GM23338 (cell line): ENCODE results near the gene BZW2. TPM values are rescaled to one million over a fixed set of nuclear protein-coding genes. Genes with fewer than 3 reads are reported as not detected.

Source experiments
- ATAC-seq: fragments of 200-7000 bp; cut with Tn5 transposase; 3 replicates; pipeline ENCODE4 v1.9.1; 2020
- DNase-seq: peaks from one replicate; pipeline ENCODE4 v3.0.0-alpha.2; 2015; ENCODE audit warnings: low spot score
- H2AFZ ChIP-seq: fragments of 200-600 bp; sonication (generic); 2 replicates; pipeline ENCODE4 v1.8.0; 2016; ENCODE audit warnings: antibody characterized with exemption, mild to moderate bottlenecking, moderate library complexity
- H3F3A ChIP-seq: fragments of 200-600 bp; sonication (generic); replicated peaks from 2 replicates; pipeline ENCODE4 v1.8.0; 2017; ENCODE audit warnings: antibody characterized with exemption, mixed run types, low read depth
- H3K27ac ChIP-seq: fragments of 200-600 bp; sonication (generic); 2 replicates; pipeline ENCODE4 v1.6.1; 2016; ENCODE audit warnings: low read depth
- H3K27me3 ChIP-seq: fragments of 200-600 bp; sonication (generic); 2 replicates; pipeline ENCODE4 v1.8.0; 2016; ENCODE audit warnings: mild to moderate bottlenecking, mixed run types, moderate library complexity; ENCODE audit not compliant: insufficient read depth
- H3K36me3 ChIP-seq: fragments of 200-600 bp; sonication (generic); 2 replicates; pipeline ENCODE4 v1.8.0; 2016; ENCODE audit warnings: mild to moderate bottlenecking; ENCODE audit not compliant: insufficient read depth
- H3K4me1 ChIP-seq: fragments of 200-600 bp; sonication (generic); 2 replicates; pipeline ENCODE4 v1.8.0; 2016; ENCODE audit warnings: mild to moderate bottlenecking, moderate library complexity; ENCODE audit not compliant: insufficient read depth
- H3K4me2 ChIP-seq: fragments of 200-600 bp; sonication (generic); 2 replicates; pipeline ENCODE4 v1.7.1; 2017; ENCODE audit warnings: mixed run types
- H3K4me3 ChIP-seq: fragments of 200-600 bp; sonication (generic); 2 replicates; pipeline ENCODE4 v1.6.1; 2016; ENCODE audit warnings: mixed run types
- H3K79me2 ChIP-seq: fragments of 200-600 bp; sonication (generic); replicated peaks from 2 replicates; pipeline ENCODE4 v1.8.0; 2017; ENCODE audit warnings: mild to moderate bottlenecking; ENCODE audit not compliant: insufficient read depth
- H3K9me2 ChIP-seq: fragments of 200-600 bp; sonication (generic); 2 replicates; pipeline ENCODE4 v1.8.0; 2017; ENCODE audit not compliant: insufficient read depth
- H4K20me1 ChIP-seq: fragments of 200-600 bp; sonication (generic); replicated peaks from 2 replicates; pipeline ENCODE4 v1.8.0; 2017; ENCODE audit warnings: mild to moderate bottlenecking; ENCODE audit not compliant: insufficient read depth
- H3K27ac Mint-ChIP-seq: 2 replicates; pipeline ENCODE4 v1.8.0; 2020; ENCODE audit warnings: inconsistent platforms, mild to moderate bottlenecking, moderate library complexity, mixed read lengths
- H3K27me3 Mint-ChIP-seq: 3 replicates; pipeline ENCODE4 v1.8.0; 2022; ENCODE audit warnings: low read depth, mild to moderate bottlenecking, moderate library complexity, mixed read lengths, inconsistent platforms; ENCODE audit not compliant: insufficient read depth, poor library complexity
- H3K36me3 Mint-ChIP-seq: 3 replicates; pipeline ENCODE4 v1.8.0; 2021; ENCODE audit warnings: low read depth, mild to moderate bottlenecking, inconsistent platforms, moderate library complexity, mixed read lengths
- H3K4me1 Mint-ChIP-seq: 3 replicates; pipeline ENCODE4 v1.8.0; 2020; ENCODE audit warnings: mild to moderate bottlenecking, inconsistent platforms, mixed read lengths
- H3K4me3 Mint-ChIP-seq: 3 replicates; pipeline ENCODE4 v1.8.0; 2021; ENCODE audit warnings: moderate library complexity, mild to moderate bottlenecking, inconsistent platforms, mixed read lengths
- H3K9me3 Mint-ChIP-seq: 3 replicates; pipeline ENCODE4 v1.8.0; 2020; ENCODE audit warnings: moderate library complexity, mild to moderate bottlenecking, inconsistent platforms, mixed read lengths
- CREB1 ChIP-seq: fragments of 250-450 bp; sonication (Bioruptor Pico); IDR thresholded peaks from 2 replicates; pipeline ENCODE4 v1.5.0; 2020; ENCODE audit warnings: low read depth, mild to moderate bottlenecking, moderate library complexity
- CTCF ChIP-seq, 2 experiments: fragments of 200-600 bp in 1 of 2; sonication (generic) in 1 of 2; conservative IDR thresholded peaks; 2 replicates each; pipeline versions ENCODE4 v1.5.1 to v1.6.1; 2016 to 2017; ENCODE audit warnings: antibody characterized with exemption in 2 of 2, low read depth in 2 of 2, mild to moderate bottlenecking in 2 of 2, moderate library complexity in 1 of 2
- ETS1 ChIP-seq: IDR thresholded peaks from 2 replicates; pipeline ENCODE4 v1.6.1; 2016; ENCODE audit warnings: antibody characterized with exemption
- EZH2 ChIP-seq: fragments of 200-600 bp; sonication (generic); IDR thresholded peaks from one replicate; pipeline ENCODE4 v1.8.0; 2017; ENCODE audit warnings: antibody characterized with exemption, mild to moderate bottlenecking, low read depth; ENCODE audit not compliant: unreplicated experiment
- EZH2phosphoT487 ChIP-seq: fragments of 200-600 bp; sonication (generic); IDR thresholded peaks from one replicate; pipeline ENCODE4 v1.8.1; 2018; ENCODE audit warnings: antibody characterized with exemption; ENCODE audit not compliant: unreplicated experiment
- JUNB ChIP-seq: IDR thresholded peaks from one replicate; pipeline ENCODE4 v1.6.1; 2016; ENCODE audit warnings: antibody characterized with exemption; ENCODE audit not compliant: unreplicated experiment
- NANOG ChIP-seq: IDR thresholded peaks from 2 replicates; pipeline ENCODE4 v1.6.1; 2016; ENCODE audit warnings: antibody characterized with exemption, borderline replicate concordance
- POLR2AphosphoS5 ChIP-seq: IDR thresholded peaks from 2 replicates; pipeline ENCODE4 v1.6.1; 2016; ENCODE audit warnings: antibody characterized with exemption, low read depth
- REST ChIP-seq: IDR thresholded peaks from one replicate; pipeline ENCODE4 v1.6.1; 2018; ENCODE audit warnings: antibody characterized with exemption; ENCODE audit not compliant: unreplicated experiment
- STAT1 ChIP-seq: IDR thresholded peaks from one replicate; pipeline ENCODE4 v1.6.1; 2016; ENCODE audit warnings: antibody characterized with exemption; ENCODE audit not compliant: unreplicated experiment
- ZNF114 ChIP-seq: fragments of 250-450 bp; sonication (Bioruptor Pico); IDR thresholded peaks from 2 replicates; pipeline ENCODE4 v1.5.0; 2020; ENCODE audit warnings: mild to moderate bottlenecking, moderate library complexity
- ZNF331 ChIP-seq: fragments of 250-450 bp; sonication (Bioruptor Pico); IDR thresholded peaks from 2 replicates; pipeline ENCODE4 v1.5.0; 2020; ENCODE audit warnings: low read depth, mild to moderate bottlenecking, moderate library complexity
- polyA plus RNA-seq: library from polyadenylated mRNA; unstranded; fragments of >200 nt; fragmentation: Nextera tagmentation; extraction: Ambion mirVana; gene quantifications from 2 replicates; pipeline ENCODE4 v1.2.1, GENCODE V29; 2016
- total RNA-seq: library from RNA; depleted of rRNA; stranded (reverse); fragments of >200 nt; shearing (Covaris generic); gene quantifications from 2 replicates; pipeline ENCODE4 v1.2.3, GENCODE V29; 2014

BZW2 gene
- total and polyA plus RNA-seq, 2 experiments from 2014 or later: 88.8 to 108 TPM

- ATAC-seq (peak; percentile 87), DNase-seq (no peak)
- H3K36me3 ChIP-seq: no peaks in the 10 kb centered on the region
- H3K79me2 ChIP-seq: no peaks in the 10 kb centered on the region
- peaks cover 17% of the 10 kb centered on the region for H3K4me1 Mint-ChIP-seq
- H3K27ac ChIP-seq: no peak overlapping the region
- no peaks in the 10 kb centered on the region for H3K27me3 Mint-ChIP-seq
- H3K4me1 ChIP-seq: peaks cover 9% of the 10 kb centered on the region
- no peaks in the 10 kb centered on the region for H3K36me3 Mint-ChIP-seq
- H2AFZ ChIP-seq: no peak overlapping the region
- H3K27ac Mint-ChIP-seq: no peak overlapping the region
- H4K20me1 ChIP-seq: no peaks in the 10 kb centered on the region
- H3K4me3 Mint-ChIP-seq: no peak overlapping the region
- no peaks in the 10 kb centered on the region for H3K27me3 ChIP-seq
- no peak overlapping the region for H3K4me3 ChIP-seq
- H3F3A ChIP-seq: no peaks in the 10 kb centered on the region
- no peak overlapping the region for H3K4me2 ChIP-seq
- no peaks in the 10 kb centered on the region for H3K9me3 Mint-ChIP-seq
- H3K9me2 ChIP-seq: 0 out of 2 replicates have a peak, but pooled peaks cover 7% of the 10 kb centered on the region
- TF ChIP-seq CREB1 (CRISPR knock-in tag) (no peak), NANOG (no peak), POLR2AphosphoS5 (no peak), REST (no peak), EZH2 (no peak), ETS1 (no peak), EZH2phosphoT487 (no peak), CTCF (conservative IDR thresholded peaks at IDR 0.05; ENCODE audit: low read depth in 2 of 2) (no peak), STAT1 (no peak)
These were observed 99.7 kb downstream of the BZW2 start for GRCh38 chr7:16745645-16746044.

- Histone ChIP-seq H2AFZ (no peak overlapping the region), H3K4me3 (no peak overlapping the region), H3K36me3 (no peaks in the 10 kb centered on the region), H3K9me2 (no peaks in the 10 kb centered on the region), H3K27ac (no peak overlapping the region), H3F3A (no peaks in the 10 kb centered on the region), H3K4me1 (peaks cover 9% of the 10 kb centered on the region), H4K20me1 (no peaks in the 10 kb centered on the region), H3K27me3 (no peaks in the 10 kb centered on the region), H3K79me2 (no peaks in the 10 kb centered on the region), H3K4me2 (no peak overlapping the region)
- Mint-ChIP-seq H3K36me3 (no peaks in the 10 kb centered on the region), H3K9me3 (no peaks in the 10 kb centered on the region), H3K27me3 (no peaks in the 10 kb centered on the region), H3K4me1 (peaks cover 16% of the 10 kb centered on the region), H3K4me3 (no peak overlapping the region), H3K27ac (no peak overlapping the region)
- ATAC-seq: no peak
- TF ChIP-seq CTCF (conservative IDR thresholded peaks at IDR 0.05; ENCODE audit: low read depth in 2 of 2) (no peak), NANOG (no peak), ZNF331 (no peak), POLR2AphosphoS5 (no peak), EZH2 (no peak), ETS1 (no peak), ZNF114 (no peak), CREB1 (CRISPR knock-in tag) (no peak), JUNB (no peak)
- DNase-seq: no peak
These were observed 101.1 kb downstream of the BZW2 start for GRCh38 chr7:16747102-16747501.
